Endothelial cell of umbilical vein (primary cell): ENCODE data around the gene GRID1.

Source experiments
- CTCF ChIP-seq, 2 donors: IDR thresholded peaks; 1 replicate in 1 of 2; 2 replicates in 1 of 2; pipeline ENCODE4 v1.5.1; 2011; ENCODE audit warnings: low read length in 2 of 2, mild to moderate bottlenecking in 2 of 2, moderate library complexity in 2 of 2, control low read depth in 1 of 2, inconsistent platforms in 1 of 2, low read depth in 1 of 2; ENCODE audit not compliant: insufficient read depth in 1 of 2; ENCODE audit errors: extremely low read depth in 1 of 2
- POLR2A ChIP-seq: IDR thresholded peaks from 2 replicates; pipeline ENCODE4 v1.6.1; 2012; ENCODE audit warnings: low read depth, mild to moderate bottlenecking, control low read depth, low read length

GRCh38 chr10:85789125-85789524, 577.5 kb downstream of the GRID1 start:
- TF ChIP-seq CTCF (IDR thresholded peaks at IDR 0.05; ENCODE audit: extremely low read depth in 1 of 2, insufficient read depth in 1 of 2, low read depth in 1 of 2, low read length in 2 of 2), result no peak
- TF ChIP-seq POLR2A, result no peak
